Left lung (tissue), 10 donors: ENCODE measurements around the gene MPPED1. TPM values are rescaled to one million over a fixed set of nuclear protein-coding genes. Genes with fewer than 3 reads are reported as not detected.

ENCODE experiments used
- ATAC-seq: fragments of 200-7000 bp; cut with Tn5 transposase; one replicate; pipeline ENCODE4 v1.9.1; 2020; ENCODE audit warnings: moderate library complexity
- DNase-seq, 4 donors: peaks; one replicate each; pipeline ENCODE4 v3.0.0-alpha.2; 2013 to 2020
- H3K27ac ChIP-seq, 2 donors: fragments of 200-600 bp; sonication (generic) in 1 of 2; one replicate each; pipeline versions ENCODE4 v1.5.0 to v1.8.0; 2020 to 2021
- H3K27me3 ChIP-seq, 2 donors: fragments of 200-600 bp; sonication (generic) in 1 of 2; one replicate each; pipeline versions ENCODE4 v1.5.0 to v1.8.0; 2020 to 2021
- H3K36me3 ChIP-seq, 2 donors: fragments of 200-600 bp; sonication (generic) in 1 of 2; one replicate each; pipeline versions ENCODE4 v1.5.0 to v1.8.0; 2020 to 2021
- H3K4me1 ChIP-seq, 2 donors: fragments of 200-600 bp; one replicate each; pipeline ENCODE4 v1.8.0; 2021
- H3K4me3 ChIP-seq, 2 donors: fragments of 200-600 bp; sonication (generic) in 1 of 2; one replicate each; pipeline versions ENCODE4 v1.5.0 to v1.8.0; 2020 to 2021; ENCODE audit warnings: mild to moderate bottlenecking in 1 of 2
- H3K9me3 ChIP-seq, 2 donors: fragments of 200-600 bp; sonication (generic) in 1 of 2; one replicate each; pipeline versions ENCODE4 v1.5.0 to v1.8.0; 2020 to 2021
- CTCF ChIP-seq, 2 donors: fragments of 200-600 bp; sonication (generic) in 1 of 2; IDR thresholded peaks; one replicate each; pipeline versions ENCODE4 v1.5.0 to v1.8.0; 2021; ENCODE audit warnings: antibody characterized with exemption in 2 of 2
- intact Hi-C, 2 donors: fragments of 100-400 bp; cut with DNase I; formaldehyde crosslinking; loops; one replicate each; pipeline versions ENCODE4 v1.11.2 to v1.14.2; 2022
- polyA plus RNA-seq, 6 donors: library from polyadenylated mRNA; unstranded; fragments of 120-200 nt; gene quantifications; one replicate each; pipeline ENCODE4 v1.2.1, GENCODE V29; 2013; ENCODE audit not compliant: insufficient read length in 6 of 6
- total RNA-seq, 2 donors: library from RNA; stranded (reverse); fragmentation: NEBNext Ultra II Directional; extraction: Animal tissue kit (Norgen Biotek cat#: 25700); gene quantifications; one replicate each; pipeline ENCODE4 v1.2.1, GENCODE V29; 2021
- donor health status: DM: no; HTN: yes; CAD: no.
- donor health status: DM: no; HTN: no; CAD: no.

MPPED1 gene
- total and polyA plus RNA-seq, 8 donors: 0.37 to 0.67 (median 0.52) TPM; not detected in 2

- H3K36me3 ChIP-seq: no peaks in the 10 kb centered on the region
- no peak for DNase-seq
- H3K27ac ChIP-seq: no peak overlapping the region
- no peak for TF ChIP-seq CTCF (IDR thresholded peaks at IDR 0.05)
- H3K27me3 ChIP-seq: peaks cover 0 to 55% of the 10 kb centered on the region in 2 donors
- no peak overlapping the region for H3K4me3 ChIP-seq
- no peak for ATAC-seq
- no peaks in the 10 kb centered on the region for H3K4me1 ChIP-seq
- intact Hi-C loops: no loop called here
- no peaks in the 10 kb centered on the region for H3K9me3 ChIP-seq
Observed at GRCh38 chr22:43441751-43442150, 29.9 kb downstream of the MPPED1 start.

- no peak for TF ChIP-seq CTCF (IDR thresholded peaks at IDR 0.05)
- Histone ChIP-seq H3K27me3 (peaks cover 0 to 55% of the 10 kb centered on the region in 2 donors), H3K4me1 (no peaks in the 10 kb centered on the region), H3K9me3 (no peaks in the 10 kb centered on the region), H3K4me3 (no peak overlapping the region), H3K27ac (no peak overlapping the region), H3K36me3 (no peaks in the 10 kb centered on the region)
- DNase-seq (no peak), ATAC-seq (no peak)
- intact Hi-C loops: no loop called here
Observed at GRCh38 chr22:43442386-43443151, 30.8 kb downstream of the MPPED1 start.

- intact Hi-C loops: no loop called here
- Histone ChIP-seq H3K9me3 (no peaks in the 10 kb centered on the region), H3K27me3 (peaks cover 0 to 49% of the 10 kb centered on the region in 2 donors), H3K27ac (no peak overlapping the region), H3K4me3 (no peak overlapping the region), H3K36me3 (no peaks in the 10 kb centered on the region), H3K4me1 (no peaks in the 10 kb centered on the region)
- no peak for ATAC-seq
- no peak for DNase-seq
- no peak for TF ChIP-seq CTCF (IDR thresholded peaks at IDR 0.05)
Observed at GRCh38 chr22:43443152-43443471, 31.3 kb downstream of the MPPED1 start.

GRCh38 chr22:43446037-43446803, 34.4 kb downstream of the MPPED1 start:
- DNase-seq: peak in 1 of 4 donors; percentile 9

More at GRCh38 chr22:43446037-43446803, 34.4 kb downstream of the MPPED1 start:
- H3K9me3 ChIP-seq: no peaks in the 10 kb centered on the region
- no peaks in the 10 kb centered on the region for H3K4me1 ChIP-seq
- intact Hi-C loops: no loop called here
- no peaks in the 10 kb centered on the region for H3K36me3 ChIP-seq
- no peak for ATAC-seq
- no peak for TF ChIP-seq CTCF (IDR thresholded peaks at IDR 0.05)
- H3K4me3 ChIP-seq: no peak overlapping the region
- H3K27me3 ChIP-seq: peaks cover 0 to 35% of the 10 kb centered on the region in 2 donors
- H3K27ac ChIP-seq: no peak overlapping the region
